K562 (cell line): Measurements from ENCODE around the gene SCARF2. TPM values are rescaled to one million over a fixed set of nuclear protein-coding genes. Genes with fewer than 3 reads are reported as not detected.
"Not testable (repeated sequence)": the region's sequence is repeated elsewhere in the genome, so short reads cannot be mapped to it uniquely, and the experiment has no call there.

Experiments used
- ATAC-seq: fragments of 200-7000 bp; cut with Tn5 transposase; 3 replicates; pipeline ENCODE4 v1.9.1; 2020; ENCODE audit warnings: moderate library complexity
- BruUV-seq: library from RNA; stranded (reverse); fragments of 400-500 nt; replicated peaks from 2 replicates; lab custom pipeline; 2021; lab: Mats Ljungman, UMichigan
- CTCF ChIA-PET: fragments of 300-600 bp; formaldehyde crosslinking; extraction: SDS; loops from one replicate; lab custom pipeline; 2021; ENCODE audit warnings: low intra/inter-chr PET ratio; lab: Yijun Ruan, JAX
- POLR2A ChIA-PET: fragments of 300-600, 350-650 bp; sonication (Branson Sonifier 250); formaldehyde crosslinking; extraction: SDS; loops from one replicate; lab custom pipeline; 2021; ENCODE audit warnings: antibody characterized with exemption, inconsistent platforms; lab: Yijun Ruan, JAX
- DNase-seq, 4 experiments: peaks; one replicate each; pipeline versions ENCODE4 v3.0.0 to v3.0.0-alpha.2; 2011 to 2018; ENCODE audit warnings: low spot score in 3 of 4, mixed read lengths in 3 of 4; ENCODE audit errors: extremely low read depth in 1 of 4
- FAIRE-seq: peaks from 2 replicates; lab custom pipeline; 2011; peaks lifted over from hg19 to GRCh38; lab: Jason Lieb, UNC
- H2AFZ ChIP-seq: 2 replicates; pipeline ENCODE4 v1.6.0; 2011; ENCODE audit warnings: low read depth, low read length, control low read depth, inconsistent platforms
- H3K27ac ChIP-seq: fragments of 200-600 bp; 3 replicates; pipeline ENCODE4 v1.8.0; 2011; ENCODE audit warnings: low read depth, mild to moderate bottlenecking, control low read depth, inconsistent platforms, low read length, moderate library complexity, mixed read lengths; ENCODE audit errors: extremely low read depth
- H3K27me3 ChIP-seq, 2 experiments: fragments of 300-600 bp in 1 of 2; 2 replicates in 1 of 2; 3 replicates in 1 of 2; pipeline versions ENCODE4 v1.6.0 to v1.8.0; 2011; ENCODE audit warnings: inconsistent platforms in 2 of 2, low read length in 2 of 2, mild to moderate bottlenecking in 1 of 2, mixed read lengths in 1 of 2, moderate library complexity in 1 of 2; ENCODE audit not compliant: control insufficient read depth in 2 of 2, insufficient read depth in 2 of 2
- H3K36me3 ChIP-seq: fragments of 300-600 bp; 3 replicates; pipeline ENCODE4 v1.8.0; 2011; ENCODE audit warnings: mild to moderate bottlenecking, low read length, inconsistent platforms; ENCODE audit not compliant: control insufficient read depth, insufficient read depth
- H3K4me1 ChIP-seq, 2 experiments: fragments of 200-600 bp in 1 of 2; replicated peaks in 1 of 2; 2 replicates in 1 of 2; 3 replicates in 1 of 2; pipeline versions ENCODE4 v1.5.1 to v1.8.0; 2011; ENCODE audit warnings: inconsistent platforms in 2 of 2, low read length in 2 of 2, mild to moderate bottlenecking in 1 of 2, mixed read lengths in 1 of 2, moderate library complexity in 1 of 2; ENCODE audit not compliant: control insufficient read depth in 2 of 2, insufficient read depth in 2 of 2
- H3K4me2 ChIP-seq: 2 replicates; pipeline ENCODE4 v1.6.1; 2011; ENCODE audit warnings: low read length, control low read depth, inconsistent platforms, mixed read lengths; ENCODE audit not compliant: insufficient read depth
- H3K4me3 ChIP-seq: fragments of 200-600 bp; sonication (generic), shearing (Covaris generic); 2 replicates; pipeline ENCODE4 v1.5.1; 2016; ENCODE audit warnings: control low read depth, inconsistent platforms
- H3K79me2 ChIP-seq: fragments of 200-600 bp; 3 replicates; pipeline ENCODE4 v1.8.0; 2011; ENCODE audit warnings: low read length, inconsistent platforms; ENCODE audit not compliant: control insufficient read depth, insufficient read depth
- H3K9ac ChIP-seq, 2 experiments: 2 replicates each; pipeline versions ENCODE4 v1.6.0 to v1.6.1; 2011; ENCODE audit warnings: low read depth in 2 of 2, low read length in 2 of 2, control low read depth in 1 of 2, inconsistent platforms in 1 of 2, mild to moderate bottlenecking in 1 of 2, mixed read lengths in 1 of 2; ENCODE audit not compliant: insufficient read depth in 1 of 2
- H3K9me1 ChIP-seq: one replicate; pipeline ENCODE4 v1.6.0; 2011; ENCODE audit warnings: inconsistent platforms, mild to moderate bottlenecking, low read length, moderate library complexity; ENCODE audit not compliant: control insufficient read depth, insufficient read depth
- H3K9me3 ChIP-seq: replicated peaks from 2 replicates; pipeline ENCODE4 v1.5.1; 2011; ENCODE audit warnings: low read depth, low read length, inconsistent platforms; ENCODE audit not compliant: control insufficient read depth, insufficient read depth
- H4K20me1 ChIP-seq: replicated peaks from 2 replicates; pipeline ENCODE4 v1.6.1; 2011; ENCODE audit warnings: low read length, inconsistent platforms, mixed read lengths; ENCODE audit not compliant: control insufficient read depth, insufficient read depth
- ARID3B ChIP-seq: fragments of 250-450 bp; sonication (Bioruptor Pico); IDR thresholded peaks from 2 replicates; pipeline ENCODE4 v1.4.0; 2020; ENCODE audit warnings: borderline replicate concordance
- CTCF ChIP-seq, 3 experiments: IDR thresholded peaks in 2 of 3; conservative IDR thresholded peaks in 1 of 3; 2 replicates each; pipeline ENCODE4 v1.5.1; 2011 to 2012; ENCODE audit warnings: low read length in 3 of 3, mild to moderate bottlenecking in 3 of 3, control low read depth in 2 of 3, improper control_type of control experiment in 1 of 3, inconsistent platforms in 1 of 3, low read depth in 1 of 3, mixed read lengths in 1 of 3, moderate library complexity in 1 of 3; ENCODE audit not compliant: insufficient read depth in 2 of 3
- ELK1 ChIP-seq: sonication (generic); formaldehyde crosslinking; IDR thresholded peaks from 2 replicates; pipeline ENCODE4 v1.8.1; 2022; ENCODE audit warnings: missing genetic modification reagents
- FOXP1 ChIP-seq: sonication (generic); formaldehyde crosslinking; IDR thresholded peaks from 2 replicates; pipeline ENCODE4 v1.8.0; 2022; ENCODE audit warnings: mild to moderate bottlenecking, missing genetic modification reagents
- HOMEZ ChIP-seq: fragments of 250-450 bp; sonication (Bioruptor Pico); IDR thresholded peaks from 2 replicates; pipeline ENCODE4 v1.4.0; 2020; ENCODE audit warnings: mild to moderate bottlenecking, moderate library complexity
- JUN ChIP-seq, 2 experiments: sonication (generic) in 1 of 2; formaldehyde crosslinking in 1 of 2; IDR thresholded peaks; 2 replicates each; pipeline versions ENCODE4 v1.6.1 to v1.8.0; 2012 to 2022; ENCODE audit warnings: borderline replicate concordance in 2 of 2, mild to moderate bottlenecking in 2 of 2, improper control_type of control experiment in 1 of 2, low read depth in 1 of 2, low read length in 1 of 2, missing genetic modification reagents in 1 of 2
- JUNB ChIP-seq: fragments of 450-650 bp; formaldehyde crosslinking; conservative IDR thresholded peaks from 2 replicates; pipeline ENCODE4 v1.4.0; 2020; ENCODE audit warnings: mild to moderate bottlenecking
- MAX ChIP-seq: sonication (generic); formaldehyde crosslinking; IDR thresholded peaks from 2 replicates; pipeline ENCODE4 v1.9.0; 2022; ENCODE audit warnings: mild to moderate bottlenecking, missing genetic modification reagents
- PURB ChIP-seq: sonication (generic); formaldehyde crosslinking; IDR thresholded peaks from 2 replicates; pipeline ENCODE4 v1.9.0; 2021; ENCODE audit warnings: low read depth, mild to moderate bottlenecking, missing genetic modification reagents
- SRF ChIP-seq, 2 experiments: fragments of 250-450, 450-650 bp in 1 of 2; sonication (Bioruptor Pico) in 1 of 2; sonication (generic) in 1 of 2; formaldehyde crosslinking; IDR thresholded peaks; 2 replicates each; pipeline versions ENCODE4 v1.5.0 to v1.5.1; 2020 to 2022; ENCODE audit warnings: mild to moderate bottlenecking in 1 of 2, missing genetic modification reagents in 1 of 2
- TCF15 ChIP-seq: fragments of 250-450 bp; sonication (Bioruptor Pico); IDR thresholded peaks from 2 replicates; pipeline ENCODE4 v1.8.0; 2022; ENCODE audit warnings: moderate library complexity, mild to moderate bottlenecking, inconsistent platforms
- WGBS: fragments of 100-300 bp; shearing (Covaris generic); methylation state at CpG from one replicate; pipeline ENCODE4 v1.1.6; 2016; ENCODE audit warnings: low coverage, mixed read lengths; ENCODE audit not compliant: insufficient coverage; ENCODE audit errors: missing lambda C conversion rate; 5-methylcytosine and 5-hydroxymethylcytosine counted together
- in situ Hi-C: fragments of 300-500 bp; cut with MboI; formaldehyde crosslinking; loops from 4 replicates; pipeline ENCODE4 v1.15.0; 2018; ENCODE audit warnings: inconsistent platforms, mixed read lengths
- intact Hi-C: fragments of 100-400 bp; cut with micrococcal nuclease; formaldehyde crosslinking; loops from 2 replicates; pipeline ENCODE4 v1.14.2; 2022
- polyA plus RNA-seq, 8 experiments: library from polyadenylated mRNA; depleted of rRNA in 4 of 8; stranded (reverse) in 5 of 8; unstranded in 3 of 8; fragments of >200 nt; fragmentation: Nextera tagmentation in 2 of 8; fragmentation: Illumina TruSeq in 1 of 8; extraction: Ambion mirVana in 2 of 8; extraction: Trizol in 1 of 8; gene quantifications; 2 replicates each; pipeline versions ENCODE4 v1.2.1 to v1.2.3, GENCODE V29; 2011 to 2014; ENCODE audit warnings: inconsistent platforms in 1 of 8, missing spikeins in 1 of 8
- total RNA-seq, 7 experiments: library from RNA; depleted of rRNA in 6 of 7; stranded (reverse); fragments of >200 nt in 6 of 7; fragmentation: Illumina TruSeq in 2 of 7; extraction: Trizol in 2 of 7; gene quantifications; 2 replicates each; pipeline versions ENCODE4 v1.2.1 to v1.2.3, GENCODE V29; 2011 to 2021; ENCODE audit warnings: low replicate concordance in 1 of 7

The SCARF2 gene
- total and polyA plus RNA-seq, 9 of the 15 experiments (the other 6 are each of a cell fraction or from before 2014, with no cell fraction given) = 0.06 to 0.32 (median 0.21) TPM; not detected in 5

- H3K36me3 ChIP-seq; in situ Hi-C loops; H3K4me3 ChIP-seq; H2AFZ ChIP-seq; ATAC-seq; DNase-seq; H3K4me2 ChIP-seq; H3K79me2 ChIP-seq; FAIRE-seq; H3K27me3 ChIP-seq; H3K27ac ChIP-seq; H3K4me1 ChIP-seq; H3K9me3 ChIP-seq; BruUV-seq; H3K9me1 ChIP-seq; H4K20me1 ChIP-seq; TF ChIP-seq JUN (IDR thresholded peaks at IDR 0.05; ENCODE audit: borderline replicate concordance, low read depth, low read length): not testable (repeated sequence)
- peak overlapping the region in 1 of 2 experiments; percentile 23; a peak in 1 of 4 replicates for H3K9ac ChIP-seq
- POLR2A ChIA-PET = interaction anchor here (0.8 to 9.2 kb wide), 14 partner anchors 10 to 76 kb away, joined by 3 to 74 read pairs (median 4); partner anchors contain the start of genes KLHL22 and MED15
- intact Hi-C loops = loop anchor here (2.0 kb wide), 1 partner anchor 14 kb away; no protein-coding TSS in a partner anchor
- CTCF ChIA-PET = interaction anchor here (1.2 kb wide), 1 partner anchor 184 kb away, joined by 3 read pairs; no protein-coding TSS in a partner anchor
- 86% methylated on average over 7 of the region's 7 CpGs for WGBS
- TF ChIP-seq CTCF (IDR thresholded peaks at IDR 0.05 in 2 of 3, conservative IDR thresholded peaks at IDR 0.05 in 1 of 3; ENCODE audit: insufficient read depth in 2 of 3, low read depth in 1 of 3, low read length in 3 of 3) (0 out of 6 replicates have a peak, but pooled peaks of 1 of the 3 experiments have one; percentile 3), MAX (CRISPR knock-in tag) (0 out of 2 replicates have a peak, but pooled peaks have one; percentile 16), JUN (CRISPR knock-in tag; IDR thresholded peaks at IDR 0.05; ENCODE audit: borderline replicate concordance) (peak; percentile 62; the same call in 1 of the 2 replicates), ARID3B (CRISPR knock-in tag) (0 out of 2 replicates have a peak, but pooled peaks have one; percentile 19), PURB (CRISPR knock-in tag) (peak; percentile 13; the same call in 1 of the 2 replicates), HOMEZ (CRISPR knock-in tag) (0 out of 2 replicates have a peak, but pooled peaks have one; percentile 1), ELK1 (0 out of 2 replicates have a peak, but pooled peaks have one; percentile 53), SRF (CRISPR knock-in tag; IDR thresholded peaks at IDR 0.05) (peak in 1 of 2 experiments; percentile 20; a peak in 1 of 4 replicates), FOXP1 (CRISPR knock-in tag) (peak; percentile 80; the same call in 1 of the 2 replicates), JUNB (CRISPR knock-in tag) (0 out of 2 replicates have a peak, but pooled peaks have one; percentile 5), TCF15 (peak; percentile 65; the same call in 1 of the 2 replicates)
These were observed 45.5 kb upstream of the SCARF2 start for GRCh38 chr22:20483143-20483506.
